Activated CD4-positive, CD25-positive, alpha-beta regulatory T cell treated with anti-CD3 and anti-CD28 coated beads, Interleukin-2, amount 50 U/mL, for 16 hours (primary cell): ENCODE data around the gene GALNT17.
"Not testable (repeated sequence)": the region's sequence is repeated elsewhere in the genome, so short reads cannot be mapped to it uniquely, and the experiment has no call there.

ENCODE experiments used
- DNase-seq: peaks from one replicate; pipeline ENCODE4 v3.0.0-alpha.2; 2020; ENCODE audit warnings: low read depth, low spot score

The GALNT17 gene

DNA sequence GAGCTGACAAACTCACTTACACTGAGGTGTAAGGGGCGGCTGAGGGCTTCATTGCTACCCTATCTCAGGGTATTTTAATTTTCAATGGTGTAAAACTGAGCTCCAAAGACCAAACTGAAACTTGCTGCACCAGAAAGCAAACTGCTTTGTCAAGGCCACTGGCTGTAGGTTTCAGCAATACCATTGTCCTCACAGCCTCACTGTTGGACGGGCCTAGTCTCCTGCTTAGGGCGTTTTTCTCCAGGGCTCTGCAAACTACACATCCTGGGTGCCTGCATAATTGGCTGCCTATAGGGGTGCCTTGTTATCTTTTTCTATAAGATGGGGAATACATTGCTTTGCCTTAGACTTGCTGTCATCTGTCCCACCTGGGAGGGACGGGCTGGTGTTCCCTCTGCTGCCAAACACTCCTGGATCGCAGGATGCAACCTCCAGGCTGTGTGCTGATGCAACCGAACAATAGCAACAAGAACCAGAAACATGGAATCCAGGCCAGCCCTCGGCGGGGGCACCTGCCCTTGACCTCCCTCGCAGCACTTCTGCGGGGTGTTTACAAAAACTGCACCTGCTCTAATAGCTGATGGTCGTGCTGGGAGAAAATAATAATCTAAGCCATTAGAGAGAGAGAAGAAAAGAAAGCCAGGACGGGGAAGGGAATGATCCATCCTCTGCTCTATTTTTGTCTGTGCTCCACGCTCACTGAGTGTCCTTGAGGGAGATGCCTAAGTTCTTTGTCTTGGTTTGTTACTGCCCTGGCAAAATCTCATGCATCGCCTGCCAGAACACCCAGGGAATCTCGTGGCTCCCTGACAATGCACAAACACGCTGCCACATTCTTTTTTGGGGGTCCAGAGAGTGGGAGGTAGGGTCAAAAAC lies 104.5 kb downstream of the GALNT17 start:
- DNase-seq, result no peak

DNA sequence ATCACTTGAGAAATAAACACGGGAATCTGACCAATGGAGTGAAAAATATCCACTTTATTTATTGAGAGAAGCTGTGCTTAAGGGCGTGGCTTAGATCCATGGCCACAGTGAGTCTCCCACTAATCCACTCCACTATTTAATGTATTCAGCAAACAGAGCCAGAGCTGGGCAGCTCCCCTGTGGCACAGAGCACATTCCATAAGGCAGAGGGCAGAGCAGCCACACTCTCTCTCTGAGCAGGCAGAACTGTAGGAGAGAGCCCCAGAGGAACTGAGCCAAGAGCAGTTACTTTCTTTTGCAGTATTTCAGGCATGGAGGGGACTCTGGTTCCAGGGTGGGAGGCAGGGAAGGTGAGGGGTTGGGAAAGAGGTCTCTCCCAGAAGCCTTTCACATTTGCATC lies 106.0 kb downstream of the GALNT17 start:
- DNase-seq, result no peak

GRCh38 chr7:71238581-71239295 lies 106.8 kb downstream of the GALNT17 start:
- DNase-seq, result no peak

- DNase-seq, result no peak
These were observed 107.8 kb downstream of the GALNT17 start for GRCh38 chr7:71239586-71240268.

- no peak for DNase-seq
These were observed 111.9 kb downstream of the GALNT17 start for GRCh38 chr7:71243736-71244410.

DNA sequence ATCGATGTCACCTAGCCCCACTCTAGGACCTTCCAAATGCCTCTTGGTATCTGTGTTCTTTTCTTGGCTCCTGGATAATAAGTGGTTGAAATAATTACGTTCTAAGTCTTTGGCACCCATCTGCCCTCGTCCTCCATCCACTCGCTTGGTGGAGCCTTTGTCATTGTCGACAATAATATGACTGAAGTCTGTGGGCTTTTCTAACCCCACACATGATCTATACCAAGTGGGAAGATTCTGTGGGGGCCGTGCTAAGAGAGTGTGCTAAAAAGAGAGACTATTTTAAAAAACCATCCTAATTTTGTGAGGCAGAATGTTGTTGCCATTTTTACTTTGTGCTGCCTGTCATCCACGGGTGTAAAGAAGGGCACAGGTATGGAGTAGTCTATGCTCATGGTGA lies 113.1 kb downstream of the GALNT17 start:
- DNase-seq, result no peak

- no peak for DNase-seq
These were observed 119.8 kb downstream of the GALNT17 start for GRCh38 chr7:71251706-71252105.

GRCh38 chr7:71254751-71255150 lies 122.8 kb downstream of the GALNT17 start:
- no peak for DNase-seq

DNA sequence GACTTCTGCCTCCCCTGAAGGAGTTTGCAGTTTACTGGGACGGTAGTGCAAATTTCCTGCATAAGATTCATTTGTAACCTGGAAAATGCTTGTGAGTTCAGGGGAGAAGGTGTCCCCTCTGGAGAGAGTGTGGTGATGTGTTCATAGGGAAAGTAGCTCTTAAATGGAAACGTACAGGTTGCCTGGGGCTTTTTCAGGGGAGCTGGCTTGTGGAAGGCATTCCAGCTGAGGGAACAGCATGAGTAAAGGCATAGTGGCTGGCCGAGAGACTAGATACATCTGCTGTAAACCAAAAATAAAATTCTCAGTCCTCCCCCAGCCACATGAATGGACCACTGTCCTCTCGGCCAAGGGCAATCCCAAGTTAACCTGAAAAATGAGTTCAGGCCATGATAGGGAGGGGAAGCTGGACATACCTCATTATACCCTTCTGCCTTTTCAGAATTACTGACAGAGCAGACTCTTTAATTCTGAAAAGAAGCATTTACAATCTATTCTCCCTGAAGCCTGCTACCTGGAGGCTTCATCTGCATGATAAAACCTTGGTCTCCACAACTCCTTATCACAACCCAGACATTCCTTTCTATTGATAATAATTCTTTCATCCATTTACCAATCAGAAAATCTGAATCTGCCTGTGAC lies 123.7 kb downstream of the GALNT17 start:
- DNase-seq, result no peak

GRCh38 chr7:71261066-71261465 lies 129.1 kb downstream of the GALNT17 start:
- no peak for DNase-seq

- not testable (repeated sequence) for DNase-seq
These were observed 130.9 kb downstream of the GALNT17 start for GRCh38 chr7:71262834-71263233.

DNA sequence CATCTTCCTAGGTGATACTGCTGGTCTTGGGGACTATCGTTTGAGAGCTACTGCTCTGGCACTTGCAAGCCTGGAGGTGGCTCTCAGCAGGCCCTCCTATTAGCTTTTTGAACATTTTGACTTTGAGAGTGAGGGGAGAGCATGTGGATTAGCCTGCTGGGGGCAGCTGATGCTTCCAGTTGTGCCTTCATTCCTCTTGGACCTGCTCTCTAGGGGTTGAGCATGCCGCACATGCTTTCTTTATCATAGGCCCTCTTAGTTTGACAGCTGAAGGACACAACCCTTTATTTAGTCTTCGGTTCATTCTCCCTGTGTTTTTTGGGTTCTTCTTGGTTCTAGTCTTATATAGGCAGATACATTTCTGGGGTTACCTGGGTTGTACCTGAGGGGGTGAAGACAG lies 132.1 kb downstream of the GALNT17 start:
- no peak for DNase-seq

GRCh38 chr7:71266912-71267311 lies 135.0 kb downstream of the GALNT17 start:
- no peak for DNase-seq

DNA sequence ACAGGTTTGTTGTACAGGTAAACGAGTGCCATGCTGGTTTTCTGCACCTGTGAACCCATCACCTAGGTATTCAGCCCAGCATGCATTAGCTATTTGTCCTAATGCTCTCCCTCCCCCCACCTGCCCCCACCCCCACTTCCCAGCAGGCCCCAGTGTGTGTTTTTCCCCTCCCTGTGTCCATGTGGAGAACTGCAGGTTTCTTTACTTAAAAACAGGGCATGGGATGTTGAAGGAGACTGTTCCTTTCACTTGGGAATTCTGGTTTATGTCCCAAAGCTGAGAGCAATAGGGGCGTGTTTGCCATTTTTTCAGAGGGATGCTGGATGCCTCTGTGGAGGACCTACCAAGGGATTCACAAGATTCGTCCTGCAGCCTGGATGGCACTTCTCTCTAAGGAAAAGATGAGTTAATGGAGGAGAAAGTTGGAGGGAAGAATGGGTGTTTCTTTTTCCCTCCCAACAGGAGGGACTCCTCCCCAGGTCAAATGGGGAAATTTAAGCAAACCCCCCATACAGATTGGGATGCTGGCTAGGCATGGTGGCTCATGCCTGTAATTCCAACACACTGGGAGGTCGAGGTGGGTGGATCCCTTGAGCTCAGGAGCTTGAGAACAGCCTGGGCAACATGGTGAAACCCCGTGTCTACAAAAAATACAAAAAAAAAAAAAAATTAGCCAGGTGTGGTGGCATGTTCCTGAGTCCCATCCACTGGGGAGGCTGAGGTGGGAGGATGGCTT lies 136.0 kb downstream of the GALNT17 start:
- no peak for DNase-seq

DNA sequence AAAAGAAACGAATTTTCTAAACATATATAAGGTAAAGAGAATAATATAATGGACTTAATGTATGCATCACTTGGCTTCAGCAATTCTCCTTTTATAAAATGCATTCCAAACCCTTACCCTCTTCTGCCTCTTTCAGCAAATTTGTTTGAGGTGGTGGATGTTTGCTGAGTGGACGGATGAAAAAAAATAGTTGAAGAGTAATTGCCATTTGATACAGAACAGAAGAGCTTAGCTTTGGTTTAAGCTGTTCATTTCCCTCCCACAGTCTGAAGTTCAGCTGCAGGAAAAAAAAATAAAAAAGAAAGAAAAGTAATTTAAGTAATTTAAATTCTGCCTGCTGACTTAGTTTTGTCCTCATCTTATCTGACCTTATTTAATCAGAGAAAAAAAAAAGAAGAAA lies 138.6 kb downstream of the GALNT17 start:
- no peak for DNase-seq

- no peak for DNase-seq
These were observed 139.3 kb downstream of the GALNT17 start for GRCh38 chr7:71271203-71271602.

DNA sequence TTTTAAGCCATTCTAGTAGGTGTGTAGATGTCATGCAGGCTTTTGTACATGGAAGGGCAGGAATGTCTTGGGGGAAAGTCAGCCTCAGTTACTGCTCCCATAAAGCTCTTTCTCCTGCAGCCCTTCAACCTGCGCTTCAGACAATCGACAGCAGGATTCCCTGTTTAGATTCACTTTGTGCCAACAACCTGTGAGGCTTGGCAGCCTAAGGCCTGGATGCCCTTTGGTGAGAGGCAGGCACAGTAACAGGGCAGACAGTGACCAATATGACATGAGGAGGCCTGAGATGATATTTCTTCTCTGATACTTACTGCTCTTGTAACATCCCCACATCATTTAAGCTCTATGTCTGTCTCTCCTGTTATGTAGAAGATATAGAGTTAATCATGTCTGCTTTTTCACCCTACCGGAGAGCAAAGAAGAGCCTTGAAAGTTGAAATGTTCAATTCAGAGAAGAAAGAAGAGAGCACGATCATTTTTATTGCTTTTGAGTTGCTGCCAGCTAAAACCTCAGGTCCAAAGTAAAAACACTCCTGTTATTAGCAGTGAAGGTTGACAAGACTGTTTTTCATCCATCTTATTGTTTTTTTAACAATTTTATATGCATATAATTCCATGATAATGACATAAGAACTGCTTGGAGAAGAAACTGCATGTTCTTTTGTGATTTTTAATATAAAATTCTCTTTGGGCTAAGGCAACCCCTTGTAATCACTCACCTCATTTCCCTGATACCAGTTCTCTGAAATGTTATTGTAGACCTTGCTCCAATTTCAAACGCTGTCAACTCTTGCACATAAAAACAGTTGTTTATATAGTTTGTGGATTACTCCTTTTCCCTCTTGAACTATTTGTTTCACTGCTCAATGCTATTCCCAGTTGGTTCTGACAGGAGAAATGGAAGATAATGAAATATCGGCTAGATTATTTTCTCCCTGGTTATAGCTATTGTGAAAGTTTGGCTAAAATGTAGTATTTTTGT lies 140.9 kb downstream of the GALNT17 start:
- DNase-seq, result no peak

- no peak for DNase-seq
These were observed 146.3 kb downstream of the GALNT17 start for GRCh38 chr7:71278257-71278656.

- DNase-seq, result no peak
These were observed 149.3 kb downstream of the GALNT17 start for GRCh38 chr7:71281261-71281660.
